Measurements from ENCODE around the gene AKR7A2. TPM values are rescaled to one million over a fixed set of nuclear protein-coding genes. Genes with fewer than 3 reads are reported as not detected.
A peak's percentile ranks its signal among the peaks of the same experiment; 100 is the strongest.

Gene AKR7A2
- total and polyA plus RNA-seq, 2 experiments from 2014 or later, result 20.8 to 53.6 TPM

GRCh38 chr1:19341201-19342061, 29.5 kb upstream of the AKR7A2 start:
- Histone ChIP-seq H3F3A (replicated peaks; ENCODE audit: low read depth) (peaks cover 25% of the 10 kb centered on the region), H2AFZ (no peak overlapping the region), H4K20me1 (replicated peaks; ENCODE audit: insufficient read depth) (peaks cover 3% of the 10 kb centered on the region; the same call in 1 of the 2 replicates), H3K4me2 (peak overlapping the region; percentile 39), H3K36me3 (ENCODE audit: insufficient read depth) (no peaks in the 10 kb centered on the region; the same call in 1 of the 2 replicates), H3K27ac (ENCODE audit: low read depth) (peak overlapping the region; percentile 80), H3K4me3 (no peak overlapping the region), H3K4me1 (ENCODE audit: insufficient read depth) (peaks cover 11% of the 10 kb centered on the region), H3K79me2 (replicated peaks; ENCODE audit: insufficient read depth) (no peaks in the 10 kb centered on the region), H3K27me3 (ENCODE audit: insufficient read depth) (no peaks in the 10 kb centered on the region), H3K9me2 (ENCODE audit: insufficient read depth) (no peaks in the 10 kb centered on the region)
- Mint-ChIP-seq H3K27ac (peak overlapping the region; percentile 54; the same call in 1 of the 2 replicates), H3K9me3 (no peaks in the 10 kb centered on the region), H3K4me3 (peak overlapping the region; percentile 1; the same call in 1 of the 3 replicates), H3K4me1 (peaks cover 39% of the 10 kb centered on the region), H3K36me3 (ENCODE audit: low read depth) (peaks cover 47% of the 10 kb centered on the region), H3K27me3 (ENCODE audit: insufficient read depth, low read depth, poor library complexity) (peaks cover 27% of the 10 kb centered on the region)
- TF ChIP-seq POLR2AphosphoS5 (IDR thresholded peaks at IDR 0.05; ENCODE audit: low read depth) (no peak), CTCF (conservative IDR thresholded peaks at IDR 0.05; ENCODE audit: low read depth in 2 of 2) (peak; percentile 77 to 81)
- ATAC-seq, result peak; percentile 41
- DNase-seq (ENCODE audit: low spot score), result peak; percentile 96

GRCh38 chr1:19340387-19340937, 28.5 kb upstream of the AKR7A2 start:
- no peak overlapping the region; the same call in 2 of the 3 replicates for H3K4me3 Mint-ChIP-seq
- H3K4me3 ChIP-seq, result no peak overlapping the region
- no peak overlapping the region; the same call in 1 of the 2 replicates for H3K4me2 ChIP-seq
- peaks cover 21% of the 10 kb centered on the region for H3F3A ChIP-seq (replicated peaks; ENCODE audit: low read depth)
- no peaks in the 10 kb centered on the region for H4K20me1 ChIP-seq (replicated peaks; ENCODE audit: insufficient read depth)
- TF ChIP-seq ZNF331 (CRISPR knock-in tag; IDR thresholded peaks at IDR 0.05; ENCODE audit: low read depth) (no peak), CREB1 (CRISPR knock-in tag; IDR thresholded peaks at IDR 0.05; ENCODE audit: low read depth) (no peak), JUNB (IDR thresholded peaks at IDR 0.05; ENCODE audit: unreplicated experiment) (no peak)
- H3K4me1 ChIP-seq (ENCODE audit: insufficient read depth), result peaks cover 11% of the 10 kb centered on the region
- peaks cover 39% of the 10 kb centered on the region for H3K4me1 Mint-ChIP-seq
- peaks cover 34% of the 10 kb centered on the region for H3K27me3 Mint-ChIP-seq (ENCODE audit: insufficient read depth, low read depth, poor library complexity)
- H3K27ac Mint-ChIP-seq, result no peak overlapping the region
- no peaks in the 10 kb centered on the region; the same call in 1 of the 2 replicates for H3K36me3 ChIP-seq (ENCODE audit: insufficient read depth)
- no peaks in the 10 kb centered on the region for H3K9me2 ChIP-seq (ENCODE audit: insufficient read depth)
- H3K79me2 ChIP-seq (replicated peaks; ENCODE audit: insufficient read depth), result no peaks in the 10 kb centered on the region
- no peak overlapping the region for H2AFZ ChIP-seq
- no peak overlapping the region for H3K27ac ChIP-seq (ENCODE audit: low read depth)
- no peaks in the 10 kb centered on the region for H3K27me3 ChIP-seq (ENCODE audit: insufficient read depth)
- H3K36me3 Mint-ChIP-seq (ENCODE audit: low read depth), result peaks cover 47% of the 10 kb centered on the region
- no peaks in the 10 kb centered on the region for H3K9me3 Mint-ChIP-seq
- ATAC-seq, result no peak
- no peak for DNase-seq (ENCODE audit: low spot score)
